Daoy (cell line): Measurements from ENCODE around the gene EHD3. TPM values are rescaled to one million over a fixed set of nuclear protein-coding genes. Genes with fewer than 3 reads are reported as not detected.
"Not testable (repeated sequence)": the region's sequence is repeated elsewhere in the genome, so short reads cannot be mapped to it uniquely, and the experiment has no call there.

Experiments
- DNase-seq: peaks from one replicate; pipeline ENCODE4 v3.0.0-alpha.2; 2015; ENCODE audit warnings: low read depth
- total RNA-seq: library from RNA; depleted of rRNA; stranded (reverse); fragments of >200 nt; shearing (Covaris generic); gene quantifications from 2 replicates; pipeline ENCODE4 v1.2.3, GENCODE V29; 2014

Gene EHD3
- total RNA-seq, 1 experiment from 2014 or later: 4.1 TPM

- DNase-seq: no peak
These were observed 20.6 kb downstream of the EHD3 start for GRCh38 chr2:31254237-31255203.

- DNase-seq: no peak
These were observed 22.1 kb downstream of the EHD3 start for GRCh38 chr2:31255911-31256571.

- DNase-seq: no peak
These were observed 22.8 kb downstream of the EHD3 start for GRCh38 chr2:31256611-31257382.

GRCh38 chr2:31258351-31258750 is 24.4 kb downstream of the EHD3 start:
- no peak for DNase-seq

- no peak for DNase-seq
These were observed 25.1 kb downstream of the EHD3 start for GRCh38 chr2:31259075-31259474.

GRCh38 chr2:31260870-31261269 is 26.9 kb downstream of the EHD3 start:
- no peak for DNase-seq

- DNase-seq: no peak
These were observed 29.8 kb downstream of the EHD3 start for GRCh38 chr2:31263636-31264190.

GRCh38 chr2:31265234-31265633 is 31.3 kb downstream of the EHD3 start:
- DNase-seq: no peak

- DNase-seq: no peak
These were observed 32.9 kb downstream of the EHD3 start for GRCh38 chr2:31266804-31267203.

- DNase-seq: no peak
These were observed 33.6 kb downstream of the EHD3 start for GRCh38 chr2:31267437-31268120.

- no peak for DNase-seq
These were observed 34.4 kb downstream of the EHD3 start for GRCh38 chr2:31268344-31268743.

GRCh38 chr2:31269087-31269486 is 35.1 kb downstream of the EHD3 start:
- no peak for DNase-seq

GRCh38 chr2:31270131-31270530 is 36.2 kb downstream of the EHD3 start:
- DNase-seq: peak; percentile 81

GRCh38 chr2:31270822-31271231 is 36.9 kb downstream of the EHD3 start:
- no peak for DNase-seq

- peak; percentile 53 for DNase-seq
These were observed 37.9 kb downstream of the EHD3 start for GRCh38 chr2:31271851-31272267.

- no peak for DNase-seq
These were observed 40.6 kb downstream of the EHD3 start for GRCh38 chr2:31274401-31275075.

- DNase-seq: peak; percentile 28
These were observed 42.0 kb downstream of the EHD3 start for GRCh38 chr2:31275976-31276375.

- DNase-seq: no peak
These were observed 43.7 kb downstream of the EHD3 start for GRCh38 chr2:31277621-31278020.

- DNase-seq: peak; percentile 30
These were observed 48.7 kb downstream of the EHD3 start for GRCh38 chr2:31282634-31283033.

GRCh38 chr2:31283193-31283919 is 49.4 kb downstream of the EHD3 start:
- not testable (repeated sequence) for DNase-seq
